HEK293T (cell line): ENCODE data around the gene RTN4RL1.

Experiments
- BHLHE40 ChIP-seq: fragments of 450-650 bp; IDR thresholded peaks from 2 replicates; pipeline ENCODE4 v1.6.1; 2016; ENCODE audit warnings: mild to moderate bottlenecking, moderate library complexity, borderline replicate concordance
- FOXM1 ChIP-seq: fragments of 450-650 bp; IDR thresholded peaks from 2 replicates; pipeline ENCODE4 v1.6.1; 2017; ENCODE audit warnings: mild to moderate bottlenecking, borderline replicate concordance
- NFRKB ChIP-seq: fragments of 450-650 bp; IDR thresholded peaks from 2 replicates; pipeline ENCODE4 v1.6.1; 2016; ENCODE audit warnings: mild to moderate bottlenecking, moderate library complexity

- no peak for TF ChIP-seq FOXM1
- TF ChIP-seq NFRKB = no peak
- TF ChIP-seq BHLHE40 = no peak
These were observed 42.0 kb upstream of the RTN4RL1 start for GRCh38 chr17:2067048-2067561.
